ENCODE data around the gene ACSS3.

The ACSS3 gene

GRCh38 chr12:81231574-81232368 is 153.9 kb downstream of the ACSS3 start:
- no peak for DNase-seq

GRCh38 chr12:81245458-81245857 is 167.6 kb downstream of the ACSS3 start:
- DNase-seq = no peak

DNA sequence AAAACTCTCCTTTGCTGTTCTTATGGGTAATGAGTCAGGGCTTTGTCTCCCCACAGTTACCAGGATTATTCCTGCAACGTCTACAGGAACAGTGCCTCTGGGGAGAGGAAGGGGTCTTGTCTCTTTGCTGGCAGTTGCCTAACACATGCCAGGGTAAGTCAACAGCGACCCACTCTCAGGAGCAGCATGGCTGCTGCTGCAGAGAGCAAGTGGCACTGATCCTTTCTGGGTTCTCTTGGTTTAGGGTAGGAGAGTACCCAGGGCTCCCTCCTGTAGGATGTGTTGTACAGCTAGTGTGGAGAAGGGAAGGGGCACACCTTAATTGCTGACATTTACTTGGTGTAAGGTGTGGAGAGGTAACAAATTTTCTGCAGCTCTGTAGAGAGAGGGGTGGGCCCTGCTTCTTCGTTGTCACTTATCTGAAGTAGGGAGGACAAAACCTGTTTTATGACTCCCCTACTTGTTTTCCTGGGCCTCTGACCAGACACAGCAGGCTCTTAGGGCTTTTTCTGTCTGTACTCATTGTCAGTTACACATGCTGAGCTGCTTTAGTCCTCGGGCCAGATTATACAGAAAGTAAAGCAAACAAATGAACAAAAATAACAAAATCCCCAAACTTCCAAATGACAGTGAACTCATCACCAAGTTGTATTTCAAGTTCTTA is 168.2 kb downstream of the ACSS3 start:
- no peak for DNase-seq

GRCh38 chr12:81249976-81250375 is 172.1 kb downstream of the ACSS3 start:
- no peak for DNase-seq

DNA sequence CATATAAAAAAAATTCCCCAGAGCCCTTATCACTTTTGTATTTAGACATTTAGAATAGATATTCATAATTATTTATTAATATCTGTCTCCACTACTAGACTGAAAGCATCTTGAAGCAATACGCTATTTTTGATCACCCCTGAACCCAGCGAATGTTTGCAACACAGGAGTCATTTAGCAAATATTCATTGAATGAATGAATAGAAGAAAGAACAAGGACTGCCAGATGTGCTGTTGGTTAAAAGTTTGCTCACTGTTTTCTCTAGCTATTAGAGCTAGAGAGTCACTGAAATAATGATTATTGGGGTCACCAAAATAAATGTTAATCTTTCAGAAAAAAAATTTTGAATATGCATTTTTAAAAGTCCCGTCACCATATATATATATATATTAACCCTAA is 174.3 kb downstream of the ACSS3 start:
- no peak for DNase-seq

DNA sequence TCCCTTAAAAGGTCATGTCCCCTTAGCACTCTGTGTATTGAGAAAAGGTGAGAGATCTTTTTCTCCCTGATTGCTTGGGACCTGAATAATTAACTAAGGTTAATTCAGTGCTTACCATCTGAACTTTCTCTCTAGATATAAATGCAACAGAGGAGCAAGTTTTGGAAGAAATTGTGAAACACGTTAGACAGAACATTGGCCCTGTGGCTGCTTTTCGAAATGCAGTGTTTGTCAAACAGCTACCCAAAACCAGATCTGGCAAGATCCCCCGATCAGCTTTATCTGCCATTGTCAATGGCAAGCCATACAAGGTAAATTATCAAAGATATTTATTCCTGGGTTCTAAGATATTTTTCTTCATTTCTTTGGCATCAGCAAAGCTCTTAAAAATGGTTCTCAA is 175.5 kb downstream of the ACSS3 start:
- DNase-seq = no peak

DNA sequence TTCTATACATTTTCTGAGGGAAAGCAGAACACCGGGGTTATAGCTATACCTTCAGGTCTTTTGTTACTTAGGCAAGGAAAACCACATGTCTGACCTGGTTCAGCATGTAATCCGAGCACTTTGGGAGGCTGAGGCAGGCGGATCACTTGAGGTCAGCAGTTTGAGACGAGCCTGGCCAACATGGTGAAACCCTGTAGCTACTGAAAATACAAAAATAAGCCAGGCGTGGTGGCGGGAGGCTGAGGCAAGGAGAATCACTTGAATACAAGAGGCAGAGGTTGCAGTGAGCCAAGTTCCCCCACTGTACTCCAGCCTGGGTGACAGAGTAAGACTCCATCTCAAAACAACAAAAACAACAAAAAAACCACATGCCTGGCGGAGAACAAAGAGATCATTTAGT is 177.6 kb downstream of the ACSS3 start:
- no peak for DNase-seq

GRCh38 chr12:81255947-81256346 is 178.1 kb downstream of the ACSS3 start:
- no peak for DNase-seq

- DNase-seq = peak; percentile 25
Measured at GRCh38 chr12:81257947-81258551, 180.2 kb downstream of the ACSS3 start.

GRCh38 chr12:81259360-81259759 is 181.5 kb downstream of the ACSS3 start:
- DNase-seq = no peak

DNA sequence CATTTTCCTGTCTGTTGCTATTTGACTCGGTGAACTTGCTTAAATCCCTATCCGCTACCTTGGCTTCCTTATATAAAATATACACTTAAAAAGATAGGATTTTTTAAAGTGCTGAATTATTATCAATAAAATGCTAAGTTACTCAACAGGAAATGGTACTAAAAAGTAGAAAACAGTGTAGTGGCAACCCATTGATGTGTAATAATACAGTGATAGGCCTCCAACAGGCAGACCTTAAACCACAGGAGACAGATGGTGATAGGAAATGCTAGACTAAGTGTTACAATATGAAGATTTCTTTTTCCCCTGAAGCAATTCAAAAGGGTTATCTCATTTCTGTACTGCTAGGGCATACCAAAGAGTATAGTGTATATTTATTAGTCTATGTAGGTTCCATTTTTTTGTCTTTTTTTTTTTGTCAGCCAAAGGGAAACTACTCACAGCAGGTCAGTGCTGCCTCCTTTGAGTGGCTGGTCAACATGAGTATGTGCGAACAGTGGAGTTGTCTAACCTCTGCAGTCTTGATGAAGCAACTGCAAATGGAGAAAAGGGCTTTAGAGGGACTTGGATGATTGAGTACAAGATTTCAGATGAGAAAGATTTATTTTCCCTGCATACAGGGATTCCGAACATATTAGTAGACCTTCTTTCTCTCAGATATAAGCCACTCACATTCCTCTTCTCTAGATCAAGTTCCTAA is 183.8 kb downstream of the ACSS3 start:
- no peak for DNase-seq

GRCh38 chr12:81263072-81263471 is 185.2 kb downstream of the ACSS3 start:
- no peak for DNase-seq

DNA sequence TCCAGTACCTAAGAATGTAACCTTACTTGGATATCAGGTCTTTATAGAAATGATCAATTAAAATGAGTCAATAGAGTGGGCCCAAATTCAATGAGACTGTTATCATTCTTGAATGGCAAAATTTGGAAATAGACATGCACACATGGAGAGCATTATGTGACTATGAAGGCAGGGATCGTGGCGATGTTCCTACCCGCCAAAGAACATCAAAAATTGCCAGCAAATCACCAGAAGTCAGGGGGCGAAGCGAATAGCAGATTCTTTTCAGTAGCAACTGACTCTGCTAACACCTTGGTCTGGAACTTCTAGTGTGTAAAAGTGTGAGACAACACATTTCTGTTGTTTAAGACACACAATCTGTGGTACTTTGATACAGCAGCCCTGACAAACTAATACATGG is 192.5 kb downstream of the ACSS3 start:
- no peak for DNase-seq

- no peak for DNase-seq
Measured at GRCh38 chr12:81274637-81275529, 197.0 kb downstream of the ACSS3 start.

DNA sequence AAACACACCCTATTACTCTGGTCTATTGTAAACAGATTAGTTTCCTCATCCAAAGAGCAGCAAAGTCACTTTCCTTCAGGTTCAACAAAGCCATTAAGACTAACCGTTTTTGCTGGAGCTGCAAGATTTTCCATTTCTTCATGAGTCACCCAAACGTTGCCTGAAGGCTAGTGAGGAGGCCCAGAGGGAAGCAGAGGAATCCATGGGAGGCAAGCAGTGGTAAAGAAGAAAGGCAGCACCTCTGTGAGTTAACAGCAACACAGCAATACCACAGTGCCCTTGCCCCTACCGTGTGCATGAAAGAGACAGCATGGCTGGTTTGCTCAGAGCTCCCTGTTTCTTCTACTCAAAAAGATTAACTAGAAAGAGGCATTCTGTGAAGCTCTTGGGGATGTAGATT is 206.3 kb downstream of the ACSS3 start:
- DNase-seq = no peak

GRCh38 chr12:81288651-81289050 is 210.8 kb downstream of the ACSS3 start:
- no peak for DNase-seq

DNA sequence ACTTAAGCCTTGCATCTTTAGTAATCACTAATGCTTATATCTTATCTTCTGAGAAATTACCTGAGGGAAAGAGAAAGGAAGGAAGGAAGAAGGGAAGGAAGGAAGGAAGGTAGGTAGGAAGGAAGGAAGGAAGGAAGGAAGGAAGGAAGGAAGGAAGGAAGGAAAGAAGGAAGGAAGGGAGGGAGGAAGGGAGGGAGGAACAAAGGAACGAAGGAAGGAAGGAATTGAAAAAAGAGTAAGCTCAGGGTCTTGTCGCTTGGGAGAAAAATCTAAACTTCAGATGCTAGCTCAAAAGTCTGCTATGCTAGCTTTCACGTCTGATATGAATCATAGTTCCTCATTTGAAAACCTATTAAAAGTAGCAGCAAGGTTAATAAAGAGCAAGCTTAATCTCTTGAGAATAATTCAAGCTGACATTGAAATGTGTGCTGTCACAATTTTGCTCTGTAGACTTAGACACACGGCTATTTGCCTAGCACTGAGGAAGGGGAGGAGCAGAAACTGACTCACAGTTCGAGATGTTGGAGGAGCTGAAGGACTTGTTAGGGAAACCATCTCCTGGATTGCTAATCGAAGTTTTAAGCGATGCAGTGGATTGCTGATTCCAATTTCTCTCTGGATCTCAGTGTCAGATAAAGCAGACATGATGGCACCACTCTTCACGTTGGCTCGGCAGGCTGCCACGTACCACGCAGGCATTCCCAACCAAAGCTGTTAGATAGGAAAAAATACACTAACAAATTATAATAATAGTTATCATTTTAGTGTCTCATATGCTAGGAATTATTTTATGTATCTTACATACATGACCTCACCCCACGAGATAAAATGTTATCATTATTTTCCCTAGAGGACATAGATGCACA is 216.7 kb downstream of the ACSS3 start:
- no peak for DNase-seq

DNA sequence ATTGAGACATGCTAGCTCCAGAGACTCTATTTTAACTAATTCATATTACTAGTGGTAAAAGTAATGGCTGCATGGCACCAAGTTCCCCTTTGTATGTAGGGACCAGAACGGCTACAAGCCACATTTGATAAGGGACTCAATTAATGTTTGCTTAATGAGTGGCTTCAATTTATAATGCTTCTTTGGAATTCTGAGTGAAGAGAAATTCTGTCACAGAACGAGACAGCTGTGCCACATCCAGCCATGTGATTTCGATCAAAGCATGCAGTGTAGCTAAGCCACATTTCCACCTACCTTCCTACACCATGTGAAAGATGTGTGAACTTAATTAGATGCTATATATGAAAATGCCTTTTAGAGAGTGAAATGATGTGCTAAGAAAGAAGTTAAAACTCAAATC is 217.4 kb downstream of the ACSS3 start:
- no peak for DNase-seq

- DNase-seq = no peak
Measured at GRCh38 chr12:81296556-81297305, 218.9 kb downstream of the ACSS3 start.

GRCh38 chr12:81297601-81298000 is 219.7 kb downstream of the ACSS3 start:
- no peak for DNase-seq

DNA sequence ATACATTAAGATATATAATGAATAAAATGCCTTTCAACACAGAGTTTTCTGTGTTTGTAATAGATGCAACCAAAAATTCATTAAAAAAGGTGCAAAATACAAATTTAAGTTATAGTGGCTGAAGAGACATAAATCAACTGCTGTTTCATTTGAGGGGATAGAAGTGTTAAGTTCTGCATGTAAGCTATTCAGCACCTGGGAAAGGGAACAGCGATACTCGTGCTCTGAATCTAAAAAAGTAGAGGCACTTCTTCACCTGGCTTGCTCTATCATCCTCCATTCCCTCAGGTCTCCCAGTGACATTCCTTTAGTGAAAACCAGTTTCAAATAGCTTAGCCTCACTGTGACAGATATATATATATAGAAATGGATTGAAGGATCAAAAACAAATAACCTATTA is 222.6 kb downstream of the ACSS3 start:
- no peak for DNase-seq

Measured in NCI-H2107 (cell line).